Measurements from ENCODE around the gene MPDZ.

GRCh38 chr9:13137426-13137825 lies 142.1 kb downstream of the MPDZ start:
- TF ChIP-seq ZNF274 (IDR thresholded peaks at IDR 0.05; ENCODE audit: low read depth, low read length), result no peak
- no peak for TF ChIP-seq YY1 (IDR thresholded peaks at IDR 0.05; ENCODE audit: insufficient read depth, insufficient read length)
- no peak for TF ChIP-seq SUZ12 (IDR thresholded peaks at IDR 0.05; ENCODE audit: extremely low read depth, insufficient read depth, insufficient read length)

Data from NT2/D1 (cell line).